Fibroblast of mammary gland (primary cell): Measurements from ENCODE around the gene VPS13D.

Source experiments
- DNase-seq: peaks from one replicate; pipeline ENCODE4 v3.0.0-alpha.2; 2010; ENCODE audit warnings: low read depth
- H3K4me3 ChIP-seq: 2 replicates; pipeline ENCODE4 v1.5.1; 2011; ENCODE audit warnings: low read depth, mild to moderate bottlenecking, low read length, moderate library complexity; ENCODE audit not compliant: control insufficient read depth
- CTCF ChIP-seq: conservative IDR thresholded peaks from 2 replicates; pipeline ENCODE4 v1.5.1; 2011; ENCODE audit warnings: low read depth, low read length, inconsistent platforms; ENCODE audit not compliant: control insufficient read depth, insufficient read depth

Gene VPS13D

GRCh38 chr1:12246584-12246983 is 16.8 kb downstream of the VPS13D start:
- no peak for TF ChIP-seq CTCF
- no peak overlapping the region for H3K4me3 ChIP-seq
- no peak for DNase-seq

- DNase-seq: no peak
- no peak for TF ChIP-seq CTCF
- no peak overlapping the region for H3K4me3 ChIP-seq
Observed at GRCh38 chr1:12249181-12249580, 19.4 kb downstream of the VPS13D start.

- no peak for TF ChIP-seq CTCF
- H3K4me3 ChIP-seq: no peak overlapping the region
- no peak for DNase-seq
Observed at GRCh38 chr1:12249748-12250147, 19.9 kb downstream of the VPS13D start.

GRCh38 chr1:12251442-12251841 is 21.6 kb downstream of the VPS13D start:
- no peak for TF ChIP-seq CTCF
- H3K4me3 ChIP-seq: no peak overlapping the region
- peak; percentile 43 for DNase-seq

- H3K4me3 ChIP-seq: no peak overlapping the region
- DNase-seq: peak; percentile 11
- no peak for TF ChIP-seq CTCF
Observed at GRCh38 chr1:12255913-12256312, 26.1 kb downstream of the VPS13D start.

- no peak for DNase-seq
- no peak for TF ChIP-seq CTCF
- H3K4me3 ChIP-seq: no peak overlapping the region
Observed at GRCh38 chr1:12258272-12258671, 28.4 kb downstream of the VPS13D start.

- no peak for DNase-seq
- no peak overlapping the region for H3K4me3 ChIP-seq
- TF ChIP-seq CTCF: no peak
Observed at GRCh38 chr1:12269351-12269750, 39.5 kb downstream of the VPS13D start.
